Suppressor macrophage (primary cell): ENCODE data around the gene C6orf141.
"Not testable (repeated sequence)": the region's sequence is repeated elsewhere in the genome, so short reads cannot be mapped to it uniquely, and the experiment has no call there.

Experiments used
- DNase-seq, 4 experiments: peaks; one replicate each; pipeline ENCODE4 v3.0.0-alpha.2; 2020 to 2022

The C6orf141 gene

GRCh38 chr6:49579649-49580048 is 29.2 kb downstream of the C6orf141 start:
- DNase-seq: no peak

GRCh38 chr6:49582529-49582928 is 32.1 kb downstream of the C6orf141 start:
- no peak for DNase-seq

GRCh38 chr6:49587262-49587661 is 36.8 kb downstream of the C6orf141 start:
- not testable (repeated sequence) for DNase-seq
